Liver (tissue), 9 donors: ENCODE data around the gene HOXB3. TPM values are rescaled to one million over a fixed set of nuclear protein-coding genes. Genes with fewer than 3 reads are reported as not detected.

ENCODE experiments used
- DNase-seq: peaks from one replicate; pipeline ENCODE4 v3.0.0-alpha.2; 2017; ENCODE audit warnings: low spot score
- H3K27ac ChIP-seq, 2 donors: one replicate each; pipeline ENCODE4 v1.7.0; 2013; ENCODE audit warnings: inconsistent platforms in 2 of 2, low read length in 2 of 2, control low read depth in 1 of 2, low read depth in 1 of 2, mild to moderate bottlenecking in 1 of 2
- H3K27me3 ChIP-seq, 4 donors: one replicate each; pipeline versions ENCODE4 v1.6.1 to v1.7.0; 2013; ENCODE audit warnings: low read length in 3 of 4, inconsistent platforms in 1 of 4, mild to moderate bottlenecking in 1 of 4, moderate library complexity in 1 of 4; ENCODE audit not compliant: control insufficient read depth in 4 of 4, insufficient read depth in 4 of 4
- H3K36me3 ChIP-seq, 4 donors: one replicate each; pipeline versions ENCODE4 v1.6.1 to v1.7.0; 2013; ENCODE audit warnings: low read length in 3 of 4, mild to moderate bottlenecking in 3 of 4, low read depth in 1 of 4, moderate library complexity in 1 of 4; ENCODE audit not compliant: control insufficient read depth in 4 of 4, insufficient read depth in 3 of 4
- H3K4me1 ChIP-seq, 4 donors: one replicate each; pipeline versions ENCODE4 v1.6.1 to v1.7.0; 2013; ENCODE audit warnings: low read length in 3 of 4, mild to moderate bottlenecking in 3 of 4, moderate library complexity in 1 of 4; ENCODE audit not compliant: control insufficient read depth in 4 of 4, insufficient read depth in 4 of 4
- H3K4me3 ChIP-seq, 3 donors: one replicate each; pipeline versions ENCODE4 v1.6.1 to v1.7.0; 2013; ENCODE audit warnings: low read length in 3 of 3, control low read depth in 1 of 3, low read depth in 1 of 3, mild to moderate bottlenecking in 1 of 3
- H3K9ac ChIP-seq, 2 donors: one replicate each; pipeline ENCODE4 v1.7.0; 2013; ENCODE audit warnings: low read length in 2 of 2, mild to moderate bottlenecking in 2 of 2, moderate library complexity in 2 of 2, control low read depth in 1 of 2, low read depth in 1 of 2
- H3K9me3 ChIP-seq, 4 donors: one replicate each; pipeline versions ENCODE4 v1.6.1 to v1.7.0; 2013; ENCODE audit warnings: low read length in 3 of 4; ENCODE audit not compliant: control insufficient read depth in 4 of 4
- FOXA1 ChIP-seq: IDR thresholded peaks from 2 replicates; pipeline ENCODE4 v1.6.1; 2016; ENCODE audit warnings: antibody characterized with exemption
- FOXA2 ChIP-seq: IDR thresholded peaks from 2 replicates; pipeline ENCODE4 v1.6.1; 2016; ENCODE audit warnings: antibody characterized with exemption
- GABPA ChIP-seq, 2 donors: IDR thresholded peaks in 1 of 2; conservative IDR thresholded peaks in 1 of 2; 2 replicates each; pipeline ENCODE4 v1.6.1; 2016; ENCODE audit warnings: antibody characterized with exemption in 2 of 2, mild to moderate bottlenecking in 1 of 2, moderate library complexity in 1 of 2
- HNF4A ChIP-seq, 2 donors: conservative IDR thresholded peaks; 2 replicates each; pipeline ENCODE4 v1.6.1; 2016; ENCODE audit warnings: antibody characterized with exemption in 2 of 2, mild to moderate bottlenecking in 2 of 2
- HNF4G ChIP-seq: IDR thresholded peaks from 2 replicates; pipeline ENCODE4 v1.6.1; 2016; ENCODE audit warnings: antibody characterized with exemption
- JUND ChIP-seq, 2 donors: IDR thresholded peaks; 2 replicates each; pipeline ENCODE4 v1.6.1; 2016; ENCODE audit warnings: antibody characterized with exemption in 2 of 2
- NR2F2 ChIP-seq: IDR thresholded peaks from 2 replicates; pipeline ENCODE4 v1.6.1; 2016; ENCODE audit warnings: antibody characterized with exemption
- RAD21 ChIP-seq, 2 donors: IDR thresholded peaks; 2 replicates each; pipeline ENCODE4 v1.6.1; 2016; ENCODE audit warnings: antibody characterized with exemption in 2 of 2, mild to moderate bottlenecking in 2 of 2
- RXRA ChIP-seq, 2 donors: IDR thresholded peaks; 2 replicates each; pipeline ENCODE4 v1.6.1; 2017 to 2018; ENCODE audit warnings: antibody characterized with exemption in 2 of 2, mild to moderate bottlenecking in 1 of 2
- SP1 ChIP-seq: IDR thresholded peaks from 2 replicates; pipeline ENCODE4 v1.6.1; 2018; ENCODE audit warnings: antibody characterized with exemption, mild to moderate bottlenecking
- TAF1 ChIP-seq: conservative IDR thresholded peaks from 2 replicates; pipeline ENCODE4 v1.6.1; 2016; ENCODE audit warnings: antibody characterized with exemption, mild to moderate bottlenecking
- YY1 ChIP-seq: IDR thresholded peaks from 2 replicates; pipeline ENCODE4 v1.6.1; 2016; ENCODE audit warnings: antibody characterized with exemption, mild to moderate bottlenecking
- WGBS: extraction: QIAGEN DNeasy Blood & Tissue Kit; methylation state at CpG from one replicate; pipeline ENCODE4 v1.1.7; 2013; 5-methylcytosine and 5-hydroxymethylcytosine counted together
- polyA plus RNA-seq, 2 donors: library from polyadenylated mRNA; stranded (reverse) in 1 of 2; unstranded in 1 of 2; fragments of 200-250 nt in 1 of 2; fragments of >200 nt in 1 of 2; fragmentation: Nextera tagmentation in 1 of 2; extraction: Ambion mirVana in 1 of 2; gene quantifications; one replicate each; pipeline versions ENCODE4 v1.2.1 to v1.2.3, GENCODE V29; 2013 to 2015
- total RNA-seq, 2 donors: library from RNA; depleted of rRNA; stranded (reverse); fragments of >200 nt; gene quantifications; one replicate each; pipeline ENCODE4 v1.2.3, GENCODE V29; 2014
- TF ChIP-seq, protein P1 (sequence below): fragments of 150-350 bp; IDR thresholded peaks from 2 replicates; pipeline ENCODE4 v1.5.1; 2017; ENCODE audit warnings: improper control_type of control experiment, low read depth, low read length; ENCODE audit not compliant: missing input control
- TF ChIP-seq, protein P2 (sequence below): IDR thresholded peaks from 2 replicates; pipeline ENCODE4 v1.6.1; 2016; ENCODE audit warnings: antibody characterized with exemption
- TF ChIP-seq, protein P3 (sequence below): IDR thresholded peaks from 2 replicates; pipeline ENCODE4 v1.6.1; 2016; ENCODE audit warnings: antibody characterized with exemption
- TF ChIP-seq, protein P4 (sequence below): IDR thresholded peaks from 2 replicates; pipeline ENCODE4 v1.6.1; 2016; ENCODE audit warnings: antibody characterized with exemption, mild to moderate bottlenecking
- TF ChIP-seq, protein P5 (sequence below): IDR thresholded peaks from 2 replicates; pipeline ENCODE4 v1.6.1; 2016; ENCODE audit warnings: antibody characterized with exemption
- donor health status: healthy.
- donor health status: healthy.
- donor health status: healthy.
- donor health status: healthy.
- donor health status: healthy.

The HOXB3 gene
- total and polyA plus RNA-seq, 4 donors: 0.75 to 2.2 (median 1.2) TPM

DNA sequence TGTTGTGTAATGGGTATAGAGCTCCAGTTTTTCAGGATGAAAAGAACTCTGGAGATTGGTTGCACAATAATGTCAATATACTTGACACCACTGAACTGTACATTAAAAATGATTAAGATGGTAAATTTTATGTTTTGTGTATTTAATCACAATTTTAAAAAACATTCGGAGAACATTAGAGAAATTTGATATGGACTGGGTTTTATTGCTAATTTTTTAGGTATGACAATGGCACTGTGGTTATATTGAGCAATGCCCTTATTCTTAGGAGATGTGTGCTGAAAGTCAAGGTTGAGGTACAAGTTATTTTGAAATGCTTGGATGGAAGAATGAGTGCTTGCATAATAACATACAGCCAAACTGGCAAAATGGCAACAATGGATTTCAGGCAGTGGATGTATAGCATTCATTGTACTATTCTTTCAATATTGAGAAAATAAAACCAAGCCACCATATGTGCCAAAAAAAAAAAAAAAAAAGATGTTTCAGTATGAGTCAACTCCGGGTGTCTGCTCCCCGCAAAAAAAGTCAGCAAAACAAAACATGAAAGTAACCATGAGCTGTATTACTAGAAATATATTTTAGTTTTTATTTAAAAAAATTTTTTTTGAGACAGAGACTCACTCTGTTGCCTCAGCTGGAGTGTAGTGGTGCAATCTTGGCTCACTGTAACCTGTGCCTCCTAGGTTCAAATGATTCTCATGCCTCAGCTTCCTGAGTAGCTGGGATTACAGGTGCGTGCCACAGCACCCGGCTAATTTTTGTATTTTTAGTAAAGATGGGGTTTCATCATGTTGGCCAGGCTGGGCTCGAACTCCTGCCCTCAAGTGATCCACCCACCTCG lies 79.1 kb downstream of the HOXB3 start:
- TF ChIP-seq HNF4G (no peak), JUND (IDR thresholded peaks at IDR 0.05) (no peak), HNF4A (conservative IDR thresholded peaks at IDR 0.05) (no peak), NR2F2 (no peak), YY1 (no peak), RAD21 (IDR thresholded peaks at IDR 0.05) (no peak), TAF1 (no peak), SP1 (no peak), RXRA (IDR thresholded peaks at IDR 0.05) (no peak)
- TF ChIP-seq, protein P1, sequence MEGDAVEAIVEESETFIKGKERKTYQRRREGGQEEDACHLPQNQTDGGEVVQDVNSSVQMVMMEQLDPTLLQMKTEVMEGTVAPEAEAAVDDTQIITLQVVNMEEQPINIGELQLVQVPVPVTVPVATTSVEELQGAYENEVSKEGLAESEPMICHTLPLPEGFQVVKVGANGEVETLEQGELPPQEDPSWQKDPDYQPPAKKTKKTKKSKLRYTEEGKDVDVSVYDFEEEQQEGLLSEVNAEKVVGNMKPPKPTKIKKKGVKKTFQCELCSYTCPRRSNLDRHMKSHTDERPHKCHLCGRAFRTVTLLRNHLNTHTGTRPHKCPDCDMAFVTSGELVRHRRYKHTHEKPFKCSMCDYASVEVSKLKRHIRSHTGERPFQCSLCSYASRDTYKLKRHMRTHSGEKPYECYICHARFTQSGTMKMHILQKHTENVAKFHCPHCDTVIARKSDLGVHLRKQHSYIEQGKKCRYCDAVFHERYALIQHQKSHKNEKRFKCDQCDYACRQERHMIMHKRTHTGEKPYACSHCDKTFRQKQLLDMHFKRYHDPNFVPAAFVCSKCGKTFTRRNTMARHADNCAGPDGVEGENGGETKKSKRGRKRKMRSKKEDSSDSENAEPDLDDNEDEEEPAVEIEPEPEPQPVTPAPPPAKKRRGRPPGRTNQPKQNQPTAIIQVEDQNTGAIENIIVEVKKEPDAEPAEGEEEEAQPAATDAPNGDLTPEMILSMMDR: no peak
- TF ChIP-seq, protein P2, sequence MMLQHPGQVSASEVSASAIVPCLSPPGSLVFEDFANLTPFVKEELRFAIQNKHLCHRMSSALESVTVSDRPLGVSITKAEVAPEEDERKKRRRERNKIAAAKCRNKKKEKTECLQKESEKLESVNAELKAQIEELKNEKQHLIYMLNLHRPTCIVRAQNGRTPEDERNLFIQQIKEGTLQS: no peak
- TF ChIP-seq, protein P3, sequence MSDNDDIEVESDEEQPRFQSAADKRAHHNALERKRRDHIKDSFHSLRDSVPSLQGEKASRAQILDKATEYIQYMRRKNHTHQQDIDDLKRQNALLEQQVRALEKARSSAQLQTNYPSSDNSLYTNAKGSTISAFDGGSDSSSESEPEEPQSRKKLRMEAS: no peak
- H3K27me3 ChIP-seq: peaks cover 0 to 6% (median 3%) of the 10 kb centered on the region in 4 donors
- H3K4me3 ChIP-seq: no peak overlapping the region
- H3K4me1 ChIP-seq: peaks cover 0 to 3% (median 0%) of the 10 kb centered on the region in 4 donors
- H3K9me3 ChIP-seq: no peaks in the 10 kb centered on the region
- no peaks in the 10 kb centered on the region for H3K36me3 ChIP-seq
- WGBS: 85% methylated on average over 7 of the region's 7 CpGs
- H3K9ac ChIP-seq: no peak overlapping the region
- H3K27ac ChIP-seq: no peak overlapping the region
- DNase-seq: no peak

DNA sequence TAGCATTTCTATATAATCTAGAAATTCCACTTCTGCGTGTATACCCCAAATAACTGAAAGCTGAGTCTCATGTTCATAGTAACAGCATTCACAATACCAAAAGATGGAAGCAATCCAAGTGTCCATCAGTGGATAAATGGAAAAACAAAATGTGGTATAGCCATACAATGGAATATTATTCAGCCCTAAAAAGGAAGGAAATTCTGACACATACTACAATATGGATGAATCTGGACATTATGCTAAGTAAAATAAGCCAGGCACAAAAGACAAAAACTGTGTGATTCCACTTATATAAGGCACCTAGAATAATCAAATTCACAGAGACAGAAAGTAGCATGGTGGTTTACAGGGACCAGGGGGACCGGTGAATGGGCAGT lies 79.7 kb downstream of the HOXB3 start:
- Histone ChIP-seq H3K9ac (no peak overlapping the region), H3K9me3 (no peaks in the 10 kb centered on the region), H3K27ac (no peak overlapping the region), H3K36me3 (no peaks in the 10 kb centered on the region), H3K4me3 (no peak overlapping the region), H3K4me1 (peaks cover 0 to 3% (median 0%) of the 10 kb centered on the region in 4 donors), H3K27me3 (peaks cover 0 to 5% (median 3%) of the 10 kb centered on the region in 4 donors)
- WGBS: 94% methylated on average over 2 of the region's 2 CpGs
- no peak for DNase-seq
- TF ChIP-seq, protein P1: no peak
- TF ChIP-seq, protein P4, sequence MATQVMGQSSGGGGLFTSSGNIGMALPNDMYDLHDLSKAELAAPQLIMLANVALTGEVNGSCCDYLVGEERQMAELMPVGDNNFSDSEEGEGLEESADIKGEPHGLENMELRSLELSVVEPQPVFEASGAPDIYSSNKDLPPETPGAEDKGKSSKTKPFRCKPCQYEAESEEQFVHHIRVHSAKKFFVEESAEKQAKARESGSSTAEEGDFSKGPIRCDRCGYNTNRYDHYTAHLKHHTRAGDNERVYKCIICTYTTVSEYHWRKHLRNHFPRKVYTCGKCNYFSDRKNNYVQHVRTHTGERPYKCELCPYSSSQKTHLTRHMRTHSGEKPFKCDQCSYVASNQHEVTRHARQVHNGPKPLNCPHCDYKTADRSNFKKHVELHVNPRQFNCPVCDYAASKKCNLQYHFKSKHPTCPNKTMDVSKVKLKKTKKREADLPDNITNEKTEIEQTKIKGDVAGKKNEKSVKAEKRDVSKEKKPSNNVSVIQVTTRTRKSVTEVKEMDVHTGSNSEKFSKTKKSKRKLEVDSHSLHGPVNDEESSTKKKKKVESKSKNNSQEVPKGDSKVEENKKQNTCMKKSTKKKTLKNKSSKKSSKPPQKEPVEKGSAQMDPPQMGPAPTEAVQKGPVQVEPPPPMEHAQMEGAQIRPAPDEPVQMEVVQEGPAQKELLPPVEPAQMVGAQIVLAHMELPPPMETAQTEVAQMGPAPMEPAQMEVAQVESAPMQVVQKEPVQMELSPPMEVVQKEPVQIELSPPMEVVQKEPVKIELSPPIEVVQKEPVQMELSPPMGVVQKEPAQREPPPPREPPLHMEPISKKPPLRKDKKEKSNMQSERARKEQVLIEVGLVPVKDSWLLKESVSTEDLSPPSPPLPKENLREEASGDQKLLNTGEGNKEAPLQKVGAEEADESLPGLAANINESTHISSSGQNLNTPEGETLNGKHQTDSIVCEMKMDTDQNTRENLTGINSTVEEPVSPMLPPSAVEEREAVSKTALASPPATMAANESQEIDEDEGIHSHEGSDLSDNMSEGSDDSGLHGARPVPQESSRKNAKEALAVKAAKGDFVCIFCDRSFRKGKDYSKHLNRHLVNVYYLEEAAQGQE: no peak
- TF ChIP-seq GABPA (IDR thresholded peaks at IDR 0.05 in 1 of 2, conservative IDR thresholded peaks at IDR 0.05 in 1 of 2): no peak
- no peak for TF ChIP-seq NR2F2
- no peak for TF ChIP-seq FOXA2
- TF ChIP-seq RAD21 (IDR thresholded peaks at IDR 0.05): no peak
- TF ChIP-seq, protein P3: no peak
- TF ChIP-seq FOXA1: no peak
- no peak for TF ChIP-seq TAF1
- no peak for TF ChIP-seq HNF4G
- TF ChIP-seq, protein P5, sequence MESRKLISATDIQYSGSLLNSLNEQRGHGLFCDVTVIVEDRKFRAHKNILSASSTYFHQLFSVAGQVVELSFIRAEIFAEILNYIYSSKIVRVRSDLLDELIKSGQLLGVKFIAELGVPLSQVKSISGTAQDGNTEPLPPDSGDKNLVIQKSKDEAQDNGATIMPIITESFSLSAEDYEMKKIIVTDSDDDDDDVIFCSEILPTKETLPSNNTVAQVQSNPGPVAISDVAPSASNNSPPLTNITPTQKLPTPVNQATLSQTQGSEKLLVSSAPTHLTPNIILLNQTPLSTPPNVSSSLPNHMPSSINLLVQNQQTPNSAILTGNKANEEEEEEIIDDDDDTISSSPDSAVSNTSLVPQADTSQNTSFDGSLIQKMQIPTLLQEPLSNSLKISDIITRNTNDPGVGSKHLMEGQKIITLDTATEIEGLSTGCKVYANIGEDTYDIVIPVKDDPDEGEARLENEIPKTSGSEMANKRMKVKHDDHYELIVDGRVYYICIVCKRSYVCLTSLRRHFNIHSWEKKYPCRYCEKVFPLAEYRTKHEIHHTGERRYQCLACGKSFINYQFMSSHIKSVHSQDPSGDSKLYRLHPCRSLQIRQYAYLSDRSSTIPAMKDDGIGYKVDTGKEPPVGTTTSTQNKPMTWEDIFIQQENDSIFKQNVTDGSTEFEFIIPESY: no peak
- TF ChIP-seq, protein P2: no peak
